Measurements from ENCODE around the gene SMG6. TPM values are rescaled to one million over a fixed set of nuclear protein-coding genes. Genes with fewer than 3 reads are reported as not detected.
"Not testable (repeated sequence)": the region's sequence is repeated elsewhere in the genome, so short reads cannot be mapped to it uniquely, and the experiment has no call there.

SMG6 gene
- total RNA-seq, 1 experiment from 2014 or later: 25.6 TPM

DNA sequence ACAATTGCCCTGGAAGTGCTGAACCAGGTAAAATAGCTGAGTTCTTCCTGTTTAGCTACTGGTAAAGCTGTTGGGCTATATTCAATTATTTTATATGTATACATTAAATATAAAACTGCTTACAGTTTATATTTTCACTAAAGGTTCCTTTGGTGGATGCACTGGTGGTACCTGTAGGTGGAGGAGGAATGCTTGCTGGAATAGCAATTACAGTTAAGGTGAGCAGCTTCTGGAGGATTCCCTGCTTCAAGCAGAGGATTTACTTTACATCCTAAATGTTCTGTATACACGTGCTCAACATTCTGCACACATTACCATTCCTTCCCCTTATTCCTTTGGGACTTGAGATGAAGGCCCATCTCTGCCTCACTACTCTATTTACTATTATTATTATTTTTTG, 17.8 kb upstream of the SMG6 start:
- no peak for DNase-seq (ENCODE audit: low spot score)
- ATAC-seq: no peak
- ChIA-PET POLR2A (interaction anchor here (1.1 kb wide), 1 partner anchor 36 kb away, joined by 3 read pairs; no protein-coding TSS in a partner anchor), CTCF (interaction anchor here (1.3 to 2.2 kb wide), 2 partner anchors 15 to 32 kb away, joined by 3 to 8 read pairs; partner anchors contain the start of gene TSR1)
- Mint-ChIP-seq H3K4me3 (no peak overlapping the region), H3K27ac (no peak overlapping the region), H3K9me3 (no peaks in the 10 kb centered on the region), H3K27me3 (ENCODE audit: low read depth) (no peaks in the 10 kb centered on the region), H3K4me1 (no peaks in the 10 kb centered on the region), H3K36me3 (peaks cover 39% of the 10 kb centered on the region)
- TF ChIP-seq SOX15 (CRISPR knock-in tag; IDR thresholded peaks at IDR 0.05) (no peak), TCF7 (CRISPR knock-in tag; IDR thresholded peaks at IDR 0.05; ENCODE audit: low read depth) (no peak), ELF4 (CRISPR knock-in tag; IDR thresholded peaks at IDR 0.05; ENCODE audit: low read depth) (no peak), ESRRA (CRISPR knock-in tag; IDR thresholded peaks at IDR 0.05; ENCODE audit: borderline replicate concordance) (no peak), NFYB (CRISPR knock-in tag; conservative IDR thresholded peaks at IDR 0.05; ENCODE audit: low read depth) (no peak), GABPB1 (CRISPR knock-in tag; IDR thresholded peaks at IDR 0.05) (no peak), EMX1 (CRISPR knock-in tag; IDR thresholded peaks at IDR 0.05) (no peak)
- TF ChIP-seq, protein P1, sequence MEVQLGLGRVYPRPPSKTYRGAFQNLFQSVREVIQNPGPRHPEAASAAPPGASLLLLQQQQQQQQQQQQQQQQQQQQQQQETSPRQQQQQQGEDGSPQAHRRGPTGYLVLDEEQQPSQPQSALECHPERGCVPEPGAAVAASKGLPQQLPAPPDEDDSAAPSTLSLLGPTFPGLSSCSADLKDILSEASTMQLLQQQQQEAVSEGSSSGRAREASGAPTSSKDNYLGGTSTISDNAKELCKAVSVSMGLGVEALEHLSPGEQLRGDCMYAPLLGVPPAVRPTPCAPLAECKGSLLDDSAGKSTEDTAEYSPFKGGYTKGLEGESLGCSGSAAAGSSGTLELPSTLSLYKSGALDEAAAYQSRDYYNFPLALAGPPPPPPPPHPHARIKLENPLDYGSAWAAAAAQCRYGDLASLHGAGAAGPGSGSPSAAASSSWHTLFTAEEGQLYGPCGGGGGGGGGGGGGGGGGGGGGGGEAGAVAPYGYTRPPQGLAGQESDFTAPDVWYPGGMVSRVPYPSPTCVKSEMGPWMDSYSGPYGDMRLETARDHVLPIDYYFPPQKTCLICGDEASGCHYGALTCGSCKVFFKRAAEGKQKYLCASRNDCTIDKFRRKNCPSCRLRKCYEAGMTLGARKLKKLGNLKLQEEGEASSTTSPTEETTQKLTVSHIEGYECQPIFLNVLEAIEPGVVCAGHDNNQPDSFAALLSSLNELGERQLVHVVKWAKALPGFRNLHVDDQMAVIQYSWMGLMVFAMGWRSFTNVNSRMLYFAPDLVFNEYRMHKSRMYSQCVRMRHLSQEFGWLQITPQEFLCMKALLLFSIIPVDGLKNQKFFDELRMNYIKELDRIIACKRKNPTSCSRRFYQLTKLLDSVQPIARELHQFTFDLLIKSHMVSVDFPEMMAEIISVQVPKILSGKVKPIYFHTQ (CRISPR knock-in tag; IDR thresholded peaks at IDR 0.05): no peak
- TF ChIP-seq, protein P2, sequence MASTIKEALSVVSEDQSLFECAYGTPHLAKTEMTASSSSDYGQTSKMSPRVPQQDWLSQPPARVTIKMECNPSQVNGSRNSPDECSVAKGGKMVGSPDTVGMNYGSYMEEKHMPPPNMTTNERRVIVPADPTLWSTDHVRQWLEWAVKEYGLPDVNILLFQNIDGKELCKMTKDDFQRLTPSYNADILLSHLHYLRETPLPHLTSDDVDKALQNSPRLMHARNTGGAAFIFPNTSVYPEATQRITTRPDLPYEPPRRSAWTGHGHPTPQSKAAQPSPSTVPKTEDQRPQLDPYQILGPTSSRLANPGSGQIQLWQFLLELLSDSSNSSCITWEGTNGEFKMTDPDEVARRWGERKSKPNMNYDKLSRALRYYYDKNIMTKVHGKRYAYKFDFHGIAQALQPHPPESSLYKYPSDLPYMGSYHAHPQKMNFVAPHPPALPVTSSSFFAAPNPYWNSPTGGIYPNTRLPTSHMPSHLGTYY (CRISPR knock-in tag; IDR thresholded peaks at IDR 0.05): no peak

DNA sequence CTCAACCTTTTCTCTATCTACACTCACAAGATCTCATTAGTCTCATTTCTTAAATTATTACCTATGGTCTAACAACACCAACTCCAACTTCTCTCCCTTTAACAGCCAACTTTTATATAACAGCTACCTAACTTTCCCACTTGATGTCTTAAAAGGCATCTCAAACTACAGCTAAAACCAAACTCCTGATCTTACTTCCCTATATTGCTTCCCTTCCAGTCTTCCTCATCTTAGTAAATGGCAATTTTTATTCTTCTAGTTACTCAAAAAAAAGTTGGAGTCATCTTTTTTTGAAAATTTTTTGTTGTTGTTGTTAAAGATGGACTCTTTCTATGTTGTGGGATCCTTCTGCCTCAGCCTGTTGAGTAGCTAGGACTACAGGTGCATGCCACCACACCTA, 15.5 kb upstream of the SMG6 start:
- CTCF ChIA-PET: no interaction called here
- no peak for ATAC-seq
- H3K9me3 Mint-ChIP-seq: no peaks in the 10 kb centered on the region

DNA sequence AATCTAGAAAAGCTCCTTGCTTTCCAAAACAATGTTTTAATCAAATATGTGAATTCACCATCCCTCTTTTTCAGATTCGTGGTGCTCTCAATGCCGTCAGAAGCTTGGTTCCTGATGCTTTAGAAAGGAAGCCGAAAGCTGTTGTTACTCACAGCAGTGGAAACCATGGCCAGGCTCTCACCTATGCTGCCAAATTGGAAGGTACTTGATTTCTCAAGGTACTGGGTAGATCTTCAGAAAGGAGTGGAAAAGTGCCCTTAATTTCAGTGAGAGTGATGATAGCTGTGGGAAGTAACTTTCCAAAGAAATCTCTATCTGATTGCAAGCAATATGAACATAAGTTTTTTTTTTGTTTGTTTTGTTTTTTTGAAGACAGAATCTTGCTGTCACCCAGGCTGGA, 14.2 kb upstream of the SMG6 start:
- DNase-seq (ENCODE audit: low spot score) (no peak), ATAC-seq (no peak)
- no peak overlapping the region for H3K4me3 Mint-ChIP-seq
- CTCF ChIA-PET: interaction anchor here (0.6 to 1.2 kb wide), 2 partner anchors 30 to 52 kb away, joined by 3 read pairs; no protein-coding TSS in a partner anchor
- no peaks in the 10 kb centered on the region for H3K9me3 Mint-ChIP-seq
- no peak overlapping the region for H3K27ac Mint-ChIP-seq
- no peaks in the 10 kb centered on the region for H3K27me3 Mint-ChIP-seq (ENCODE audit: low read depth)
- peaks cover 6% of the 10 kb centered on the region for H3K36me3 Mint-ChIP-seq
- H3K4me1 Mint-ChIP-seq: no peaks in the 10 kb centered on the region
- TF ChIP-seq EMX1 (CRISPR knock-in tag; IDR thresholded peaks at IDR 0.05): no peak
- TF ChIP-seq, protein P3, sequence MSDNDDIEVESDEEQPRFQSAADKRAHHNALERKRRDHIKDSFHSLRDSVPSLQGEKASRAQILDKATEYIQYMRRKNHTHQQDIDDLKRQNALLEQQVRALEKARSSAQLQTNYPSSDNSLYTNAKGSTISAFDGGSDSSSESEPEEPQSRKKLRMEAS (CRISPR knock-in tag; IDR thresholded peaks at IDR 0.05): no peak
- TF ChIP-seq ETV6 (CRISPR knock-in tag; IDR thresholded peaks at IDR 0.05): no peak
- TF ChIP-seq ATF1 (CRISPR knock-in tag; IDR thresholded peaks at IDR 0.05): no peak
- TF ChIP-seq FOXP1 (CRISPR knock-in tag; IDR thresholded peaks at IDR 0.05; ENCODE audit: borderline replicate concordance): no peak
- no peak for TF ChIP-seq NR1H2 (CRISPR knock-in tag; IDR thresholded peaks at IDR 0.05)
- TF ChIP-seq, protein P4, sequence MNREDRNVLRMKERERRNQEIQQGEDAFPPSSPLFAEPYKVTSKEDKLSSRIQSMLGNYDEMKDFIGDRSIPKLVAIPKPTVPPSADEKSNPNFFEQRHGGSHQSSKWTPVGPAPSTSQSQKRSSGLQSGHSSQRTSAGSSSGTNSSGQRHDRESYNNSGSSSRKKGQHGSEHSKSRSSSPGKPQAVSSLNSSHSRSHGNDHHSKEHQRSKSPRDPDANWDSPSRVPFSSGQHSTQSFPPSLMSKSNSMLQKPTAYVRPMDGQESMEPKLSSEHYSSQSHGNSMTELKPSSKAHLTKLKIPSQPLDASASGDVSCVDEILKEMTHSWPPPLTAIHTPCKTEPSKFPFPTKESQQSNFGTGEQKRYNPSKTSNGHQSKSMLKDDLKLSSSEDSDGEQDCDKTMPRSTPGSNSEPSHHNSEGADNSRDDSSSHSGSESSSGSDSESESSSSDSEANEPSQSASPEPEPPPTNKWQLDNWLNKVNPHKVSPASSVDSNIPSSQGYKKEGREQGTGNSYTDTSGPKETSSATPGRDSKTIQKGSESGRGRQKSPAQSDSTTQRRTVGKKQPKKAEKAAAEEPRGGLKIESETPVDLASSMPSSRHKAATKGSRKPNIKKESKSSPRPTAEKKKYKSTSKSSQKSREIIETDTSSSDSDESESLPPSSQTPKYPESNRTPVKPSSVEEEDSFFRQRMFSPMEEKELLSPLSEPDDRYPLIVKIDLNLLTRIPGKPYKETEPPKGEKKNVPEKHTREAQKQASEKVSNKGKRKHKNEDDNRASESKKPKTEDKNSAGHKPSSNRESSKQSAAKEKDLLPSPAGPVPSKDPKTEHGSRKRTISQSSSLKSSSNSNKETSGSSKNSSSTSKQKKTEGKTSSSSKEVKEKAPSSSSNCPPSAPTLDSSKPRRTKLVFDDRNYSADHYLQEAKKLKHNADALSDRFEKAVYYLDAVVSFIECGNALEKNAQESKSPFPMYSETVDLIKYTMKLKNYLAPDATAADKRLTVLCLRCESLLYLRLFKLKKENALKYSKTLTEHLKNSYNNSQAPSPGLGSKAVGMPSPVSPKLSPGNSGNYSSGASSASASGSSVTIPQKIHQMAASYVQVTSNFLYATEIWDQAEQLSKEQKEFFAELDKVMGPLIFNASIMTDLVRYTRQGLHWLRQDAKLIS (CRISPR knock-in tag; IDR thresholded peaks at IDR 0.05; ENCODE audit: borderline replicate concordance): no peak
- no peak for TF ChIP-seq SOX15 (CRISPR knock-in tag; IDR thresholded peaks at IDR 0.05)
- POLR2A ChIA-PET: interaction anchor here (0.5 kb wide), 2 partner anchors 14 to 469 kb away, joined by 3 to 4 read pairs; partner anchors contain the start of genes SMG6 and SRR

More for the DNA sequence above, 15.5 kb upstream of the SMG6 start:
- Mint-ChIP-seq H3K36me3 (peaks cover 19% of the 10 kb centered on the region), H3K27me3 (ENCODE audit: low read depth) (no peaks in the 10 kb centered on the region), H3K4me3 (no peak overlapping the region), H3K4me1 (no peaks in the 10 kb centered on the region), H3K27ac (no peak overlapping the region)
- DNase-seq (ENCODE audit: low spot score): no peak
- TF ChIP-seq, protein P1 (CRISPR knock-in tag; IDR thresholded peaks at IDR 0.05): no peak
- TF ChIP-seq GTF2I (CRISPR knock-in tag; conservative IDR thresholded peaks at IDR 0.05) (no peak), PRRX2 (CRISPR knock-in tag; IDR thresholded peaks at IDR 0.05) (no peak), EMX1 (CRISPR knock-in tag; IDR thresholded peaks at IDR 0.05) (no peak), SMAD4 (CRISPR knock-in tag; IDR thresholded peaks at IDR 0.05) (no peak), JAZF1 (CRISPR knock-in tag; IDR thresholded peaks at IDR 0.05) (no peak), ZNF416 (CRISPR knock-in tag; IDR thresholded peaks at IDR 0.05) (no peak)
- POLR2A ChIA-PET: interaction anchor here (0.6 kb wide), 1 partner anchor 13 kb away, joined by 3 read pairs; no protein-coding TSS in a partner anchor

DNA sequence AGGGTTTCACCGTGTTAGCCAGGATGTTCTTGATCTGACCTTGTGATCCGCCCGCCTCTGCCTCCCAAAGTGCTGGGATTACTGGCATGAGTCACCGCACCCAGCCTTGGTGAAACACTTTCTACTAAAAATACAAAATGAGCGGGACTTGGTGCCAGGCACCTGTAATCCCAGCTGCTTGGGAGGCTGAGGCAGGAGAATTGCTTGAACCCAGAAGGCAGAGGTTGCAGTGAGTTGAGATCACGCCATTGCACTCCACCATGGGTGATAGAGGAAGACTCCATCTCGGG, 13.3 kb upstream of the SMG6 start:
- H3K27me3 Mint-ChIP-seq (ENCODE audit: low read depth); H3K4me3 Mint-ChIP-seq; H3K9me3 Mint-ChIP-seq; ATAC-seq; H3K36me3 Mint-ChIP-seq; H3K4me1 Mint-ChIP-seq; H3K27ac Mint-ChIP-seq; POLR2A ChIA-PET; DNase-seq (ENCODE audit: low spot score): not testable (repeated sequence)
- CTCF ChIA-PET: interaction anchor here (0.6 kb wide), 1 partner anchor 99 kb away, joined by 3 read pairs; no protein-coding TSS in a partner anchor

Measured in WTC11 (cell line).